ENCODE data around the gene KRTAP10-11.
"Not testable (repeated sequence)": the region's sequence is repeated elsewhere in the genome, so short reads cannot be mapped to it uniquely, and the experiment has no call there.

GRCh38 chr21:44610157-44610843, 35.9 kb upstream of the KRTAP10-11 start:
- not testable (repeated sequence) for TF ChIP-seq POLR2A, CTCF (IDR thresholded peaks at IDR 0.05)
